ENCODE results near the gene PAGE2.

Gene PAGE2

DNA sequence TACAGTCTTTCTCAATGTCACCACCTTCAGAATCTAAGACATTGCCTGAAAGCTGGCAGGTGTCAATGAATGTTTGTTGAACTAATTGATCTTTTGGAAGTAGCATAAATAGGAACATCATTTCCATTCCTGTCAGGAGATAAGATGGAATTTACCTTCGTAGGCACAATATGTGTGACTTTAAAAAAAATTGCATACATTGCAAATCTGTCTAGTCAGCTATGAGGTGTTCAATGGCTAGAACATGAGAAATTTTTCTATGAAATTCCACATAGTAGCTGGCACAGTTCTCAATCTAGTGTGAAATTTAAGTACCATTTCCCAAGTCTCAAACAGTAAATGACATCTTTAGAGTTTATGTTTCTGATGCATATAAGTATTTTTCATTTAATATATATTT, 10.3 kb downstream of the PAGE2 start:
- H3K9me2 ChIP-seq (replicated peaks; ENCODE audit: low read depth, low read length), result no peaks in the 10 kb centered on the region
- no peaks in the 10 kb centered on the region for H3F3A ChIP-seq (ENCODE audit: low read depth)
- no peaks in the 10 kb centered on the region for H3K36me3 ChIP-seq (ENCODE audit: insufficient read depth, low read length)
- H3K27me3 ChIP-seq (ENCODE audit: insufficient read depth, low read length, poor library complexity, severe bottlenecking), result no peaks in the 10 kb centered on the region
- H2AFZ ChIP-seq (ENCODE audit: low read length), result no peak overlapping the region
- no peak overlapping the region for H3K9ac ChIP-seq (ENCODE audit: low read depth, low read length, poor library complexity, severe bottlenecking)
- no peak overlapping the region for H3K4me3 ChIP-seq (ENCODE audit: low read length, poor library complexity, severe bottlenecking)
- H4K20me1 ChIP-seq (ENCODE audit: insufficient read depth, low read length, poor library complexity, severe bottlenecking), result no peaks in the 10 kb centered on the region
- TF ChIP-seq, protein P1, sequence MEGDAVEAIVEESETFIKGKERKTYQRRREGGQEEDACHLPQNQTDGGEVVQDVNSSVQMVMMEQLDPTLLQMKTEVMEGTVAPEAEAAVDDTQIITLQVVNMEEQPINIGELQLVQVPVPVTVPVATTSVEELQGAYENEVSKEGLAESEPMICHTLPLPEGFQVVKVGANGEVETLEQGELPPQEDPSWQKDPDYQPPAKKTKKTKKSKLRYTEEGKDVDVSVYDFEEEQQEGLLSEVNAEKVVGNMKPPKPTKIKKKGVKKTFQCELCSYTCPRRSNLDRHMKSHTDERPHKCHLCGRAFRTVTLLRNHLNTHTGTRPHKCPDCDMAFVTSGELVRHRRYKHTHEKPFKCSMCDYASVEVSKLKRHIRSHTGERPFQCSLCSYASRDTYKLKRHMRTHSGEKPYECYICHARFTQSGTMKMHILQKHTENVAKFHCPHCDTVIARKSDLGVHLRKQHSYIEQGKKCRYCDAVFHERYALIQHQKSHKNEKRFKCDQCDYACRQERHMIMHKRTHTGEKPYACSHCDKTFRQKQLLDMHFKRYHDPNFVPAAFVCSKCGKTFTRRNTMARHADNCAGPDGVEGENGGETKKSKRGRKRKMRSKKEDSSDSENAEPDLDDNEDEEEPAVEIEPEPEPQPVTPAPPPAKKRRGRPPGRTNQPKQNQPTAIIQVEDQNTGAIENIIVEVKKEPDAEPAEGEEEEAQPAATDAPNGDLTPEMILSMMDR (conservative IDR thresholded peaks at IDR 0.05; ENCODE audit: low read length), result no peak
- no peak for TF ChIP-seq EZH2phosphoT487 (IDR thresholded peaks at IDR 0.05; ENCODE audit: borderline replicate concordance)
- H3K4me1 ChIP-seq (ENCODE audit: insufficient read depth, low read length, poor library complexity, severe bottlenecking), result no peaks in the 10 kb centered on the region
- H3K79me2 ChIP-seq (ENCODE audit: insufficient read depth, low read length), result no peaks in the 10 kb centered on the region
- no peak overlapping the region for H3K4me2 ChIP-seq (ENCODE audit: low read depth, low read length, poor library complexity, severe bottlenecking)
- no peaks in the 10 kb centered on the region for H3K9me3 ChIP-seq (ENCODE audit: insufficient read depth, low read depth, low read length)

DNA sequence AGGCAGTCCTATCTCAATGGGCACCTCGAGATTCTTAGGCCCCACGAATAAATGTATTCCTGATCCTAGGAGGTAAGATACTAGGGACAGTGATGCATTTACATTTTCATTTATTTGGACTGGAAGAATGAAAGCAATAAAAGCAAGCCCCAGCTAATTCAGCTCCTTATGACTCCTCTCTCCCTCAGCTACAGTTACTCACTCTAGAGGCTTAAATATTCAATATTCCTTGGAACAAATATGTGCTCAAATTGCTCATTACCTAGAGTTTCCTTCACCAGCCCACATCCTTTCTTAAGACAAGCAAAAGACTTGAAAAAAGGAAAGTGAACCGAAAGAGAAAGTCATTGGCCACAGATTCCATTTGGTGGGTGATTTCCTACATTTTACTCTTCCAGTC, 13.9 kb downstream of the PAGE2 start:
- H2AFZ ChIP-seq (ENCODE audit: low read length), result no peak overlapping the region
- H3K79me2 ChIP-seq (ENCODE audit: insufficient read depth, low read length), result no peaks in the 10 kb centered on the region
- no peaks in the 10 kb centered on the region for H3F3A ChIP-seq (ENCODE audit: low read depth)
- TF ChIP-seq, protein P1 (conservative IDR thresholded peaks at IDR 0.05; ENCODE audit: low read length), result no peak
- no peak for TF ChIP-seq EZH2phosphoT487 (IDR thresholded peaks at IDR 0.05; ENCODE audit: borderline replicate concordance)
- no peak overlapping the region for H3K4me3 ChIP-seq (ENCODE audit: low read length, poor library complexity, severe bottlenecking)
- H3K4me1 ChIP-seq (ENCODE audit: insufficient read depth, low read length, poor library complexity, severe bottlenecking), result no peaks in the 10 kb centered on the region
- H4K20me1 ChIP-seq (ENCODE audit: insufficient read depth, low read length, poor library complexity, severe bottlenecking), result no peaks in the 10 kb centered on the region
- H3K9me3 ChIP-seq (ENCODE audit: insufficient read depth, low read depth, low read length), result no peaks in the 10 kb centered on the region
- H3K36me3 ChIP-seq (ENCODE audit: insufficient read depth, low read length), result no peaks in the 10 kb centered on the region
- no peak overlapping the region for H3K4me2 ChIP-seq (ENCODE audit: low read depth, low read length, poor library complexity, severe bottlenecking)
- no peaks in the 10 kb centered on the region for H3K27me3 ChIP-seq (ENCODE audit: insufficient read depth, low read length, poor library complexity, severe bottlenecking)
- no peak overlapping the region for H3K9ac ChIP-seq (ENCODE audit: low read depth, low read length, poor library complexity, severe bottlenecking)
- H3K9me2 ChIP-seq (replicated peaks; ENCODE audit: low read depth, low read length), result no peaks in the 10 kb centered on the region

DNA sequence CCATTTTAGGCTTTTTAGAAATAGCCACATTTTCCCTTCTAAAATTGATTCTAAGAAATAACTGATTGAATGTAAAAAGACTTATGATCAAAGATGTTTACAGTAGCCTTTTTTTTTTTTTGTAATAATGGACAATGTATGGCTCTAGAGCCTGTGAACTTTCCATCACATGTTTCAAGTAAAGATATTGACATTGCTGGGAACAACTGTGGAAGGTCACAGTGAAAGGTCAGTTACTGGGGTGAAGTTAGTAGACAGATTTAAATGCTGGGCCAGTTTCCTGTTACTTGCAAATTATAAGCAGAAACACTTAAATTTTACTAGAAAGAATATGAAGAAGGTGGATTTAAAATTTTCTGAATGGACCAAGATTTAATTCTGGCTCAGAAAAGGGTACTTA, 18.4 kb downstream of the PAGE2 start:
- Histone ChIP-seq H3K4me2 (ENCODE audit: low read depth, low read length, poor library complexity, severe bottlenecking) (no peak overlapping the region), H3K9ac (ENCODE audit: low read depth, low read length, poor library complexity, severe bottlenecking) (no peak overlapping the region), H3K27me3 (ENCODE audit: insufficient read depth, low read length, poor library complexity, severe bottlenecking) (no peaks in the 10 kb centered on the region), H3K4me3 (ENCODE audit: low read length, poor library complexity, severe bottlenecking) (no peak overlapping the region), H3K36me3 (ENCODE audit: insufficient read depth, low read length) (no peaks in the 10 kb centered on the region), H4K20me1 (ENCODE audit: insufficient read depth, low read length, poor library complexity, severe bottlenecking) (no peaks in the 10 kb centered on the region), H2AFZ (ENCODE audit: low read length) (no peak overlapping the region), H3K9me2 (replicated peaks; ENCODE audit: low read depth, low read length) (no peaks in the 10 kb centered on the region), H3F3A (ENCODE audit: low read depth) (no peaks in the 10 kb centered on the region), H3K9me3 (ENCODE audit: insufficient read depth, low read depth, low read length) (no peaks in the 10 kb centered on the region), H3K79me2 (ENCODE audit: insufficient read depth, low read length) (no peaks in the 10 kb centered on the region), H3K4me1 (ENCODE audit: insufficient read depth, low read length, poor library complexity, severe bottlenecking) (no peaks in the 10 kb centered on the region)
- no peak for TF ChIP-seq EZH2phosphoT487 (IDR thresholded peaks at IDR 0.05; ENCODE audit: borderline replicate concordance)
- TF ChIP-seq, protein P1 (conservative IDR thresholded peaks at IDR 0.05; ENCODE audit: low read length), result no peak

All from Loucy (cell line).